HG03432 (cell line): ENCODE data around the gene NR1H2.
A peak's percentile ranks its signal among the peaks of the same experiment; 100 is the strongest.
"Not testable (repeated sequence)": the region's sequence is repeated elsewhere in the genome, so short reads cannot be mapped to it uniquely, and the experiment has no call there.

Source experiments
- ATAC-seq: cut with Tn5 transposase; IDR thresholded peaks from one replicate; pipeline ENCODE4 v1.9.1; 2021; ENCODE audit warnings: mild to moderate bottlenecking, moderate library complexity; ENCODE audit not compliant: unreplicated experiment

The NR1H2 gene

DNA sequence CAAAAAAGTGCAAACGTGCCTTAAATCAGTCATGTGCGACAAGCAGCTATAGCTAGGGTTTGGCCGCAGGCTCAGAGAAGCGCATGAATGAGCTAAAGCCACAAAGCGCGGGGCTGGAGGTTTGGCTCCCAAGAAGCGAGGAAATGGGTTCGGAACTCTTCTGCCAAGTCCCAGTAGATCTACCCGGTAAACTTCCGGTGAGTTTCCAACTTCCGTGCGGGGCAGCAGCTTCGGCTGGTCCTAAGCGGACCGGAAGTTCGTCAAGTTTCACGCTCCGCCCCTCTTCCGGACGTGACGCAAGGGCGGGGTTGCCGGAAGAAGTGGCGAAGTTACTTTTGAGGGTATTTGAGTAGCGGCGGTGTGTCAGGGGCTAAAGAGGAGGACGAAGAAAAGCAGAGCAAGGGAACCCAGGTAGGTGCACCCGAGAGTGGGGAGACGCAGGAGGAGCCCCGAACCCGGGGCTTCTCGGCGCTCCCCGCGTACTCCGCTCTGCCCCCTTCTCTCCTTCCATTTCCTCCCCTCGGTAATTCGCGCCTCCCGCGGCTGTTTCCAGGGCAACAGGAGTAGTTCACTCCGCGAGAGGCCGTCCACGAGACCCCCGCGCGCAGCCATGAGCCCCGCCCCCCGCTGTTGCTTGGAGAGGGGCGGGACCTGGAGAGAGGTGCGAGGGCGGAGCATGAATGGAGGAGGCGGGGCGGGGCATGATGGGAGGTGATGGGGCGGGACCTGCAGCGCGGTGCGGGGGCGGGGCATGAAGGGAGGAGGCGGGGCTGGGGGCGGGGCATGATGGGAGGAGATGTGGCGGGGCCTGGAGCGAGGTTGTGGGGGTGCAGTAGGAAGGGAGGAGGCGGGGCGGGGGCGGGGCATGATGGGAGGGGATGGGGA is at the start of gene NR1H2:
Gene NR1H2, plus strand, starts transcription at position 292 of the 885 bp plus-strand sequence. CDS start 1,149 bp downstream, outside the sequence.
- peak; percentile 83 for ATAC-seq

DNA sequence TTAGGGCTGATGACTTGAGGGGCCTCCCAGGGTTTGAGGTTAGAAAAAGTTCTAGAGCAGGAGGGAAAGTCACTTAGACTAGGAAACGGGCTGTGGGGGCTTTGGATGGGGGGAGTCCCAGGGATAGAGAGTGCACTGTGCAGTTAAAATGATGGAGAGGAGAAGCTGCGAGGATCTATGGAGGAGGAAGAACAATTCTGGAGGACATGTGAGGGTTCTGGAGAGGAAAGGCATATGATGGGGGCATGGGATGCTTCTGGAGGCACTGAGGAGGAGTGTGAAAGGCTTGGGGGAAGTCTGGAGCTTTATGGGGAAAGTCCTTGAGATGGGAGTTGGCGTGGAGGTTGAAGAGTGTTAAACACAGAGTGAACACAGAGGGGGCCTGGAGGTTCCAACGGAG is 49.2 kb upstream of the NR1H2 start:
- ATAC-seq: no peak

DNA sequence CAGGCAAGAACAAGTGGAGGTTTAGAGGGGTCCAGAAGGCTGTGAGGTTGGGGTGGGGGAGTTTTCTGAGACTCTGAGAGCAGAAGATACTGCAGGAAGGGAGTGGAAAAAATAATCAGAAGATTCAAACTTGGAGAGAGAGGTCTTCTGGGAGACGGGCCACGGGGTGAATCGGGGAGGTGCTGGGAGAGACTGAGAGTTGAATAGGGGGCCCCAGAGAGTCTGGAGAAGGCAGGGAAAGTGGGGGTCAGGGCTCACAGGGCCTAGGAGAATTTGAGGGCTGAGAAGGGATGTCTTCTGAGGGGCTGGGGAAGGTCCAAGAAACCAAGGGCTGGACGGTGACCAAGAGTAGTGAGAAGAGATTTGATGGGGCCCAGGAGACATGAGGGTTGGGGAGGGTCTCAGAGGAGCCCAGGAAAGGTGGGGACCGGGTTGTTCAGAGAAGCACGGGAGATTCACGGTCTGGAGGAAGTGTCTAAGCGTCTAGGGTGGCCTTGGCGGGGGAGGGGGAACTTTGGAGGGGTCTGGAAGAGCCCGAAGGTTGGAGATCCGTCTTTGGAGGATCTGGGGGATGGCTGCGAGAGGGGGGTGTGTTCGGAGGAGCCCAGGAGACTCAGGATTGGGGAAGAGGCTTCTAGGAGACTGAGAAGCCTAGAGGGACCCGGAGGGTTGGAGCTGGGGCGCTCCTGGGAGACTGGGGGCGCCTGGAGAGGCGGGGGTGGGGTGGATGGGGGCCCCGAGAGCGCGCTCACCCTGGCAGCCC is 48.6 kb upstream of the NR1H2 start:
- no peak for ATAC-seq

DNA sequence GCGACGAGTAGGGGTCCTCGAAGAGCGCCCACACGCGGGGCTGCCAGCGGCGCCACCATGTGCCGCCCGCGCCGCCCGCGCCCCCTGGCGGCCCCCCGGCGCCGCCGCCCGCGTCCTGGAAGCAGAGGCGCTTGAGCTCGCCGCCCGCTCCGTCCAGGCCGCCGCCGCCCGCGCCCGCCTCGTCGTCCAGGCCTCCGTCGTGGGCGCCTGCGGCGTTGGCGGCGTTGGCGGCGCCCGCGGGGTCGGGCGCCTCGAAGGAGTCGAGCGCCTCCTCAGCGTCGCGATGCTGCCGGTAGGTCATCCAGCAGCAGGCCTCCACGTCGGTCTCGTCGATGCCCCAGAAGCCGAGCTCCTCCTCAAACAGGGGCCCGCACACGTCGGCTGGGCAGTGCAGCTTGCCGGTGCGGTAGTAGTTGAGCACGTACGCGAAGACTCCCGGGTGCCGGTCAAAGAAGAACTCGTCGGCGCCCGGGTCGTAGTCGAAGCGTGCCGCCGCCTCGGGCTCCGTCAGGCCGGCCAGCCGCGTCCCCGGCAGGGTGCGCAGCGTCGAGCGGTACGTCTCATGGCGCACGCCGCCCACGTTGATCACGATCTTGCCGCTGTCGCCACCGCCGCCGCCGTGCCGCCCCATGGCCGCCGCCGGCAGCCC is 47.9 kb upstream of the NR1H2 start:
- ATAC-seq: no peak

DNA sequence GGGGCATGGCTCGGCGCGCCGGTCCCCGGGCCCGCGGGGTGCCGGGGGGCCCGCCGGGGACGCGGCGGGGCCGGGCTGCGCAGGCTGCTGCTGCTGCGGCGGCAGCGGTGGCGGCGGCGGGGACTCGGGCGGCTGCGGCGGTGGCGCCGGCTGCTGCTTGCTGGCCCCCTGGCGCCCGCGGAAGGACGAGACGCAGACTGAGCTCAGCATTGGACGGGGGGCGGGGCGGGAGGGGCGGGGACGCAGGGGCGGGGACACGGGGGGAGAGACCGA is 47.4 kb upstream of the NR1H2 start:
- no peak for ATAC-seq

DNA sequence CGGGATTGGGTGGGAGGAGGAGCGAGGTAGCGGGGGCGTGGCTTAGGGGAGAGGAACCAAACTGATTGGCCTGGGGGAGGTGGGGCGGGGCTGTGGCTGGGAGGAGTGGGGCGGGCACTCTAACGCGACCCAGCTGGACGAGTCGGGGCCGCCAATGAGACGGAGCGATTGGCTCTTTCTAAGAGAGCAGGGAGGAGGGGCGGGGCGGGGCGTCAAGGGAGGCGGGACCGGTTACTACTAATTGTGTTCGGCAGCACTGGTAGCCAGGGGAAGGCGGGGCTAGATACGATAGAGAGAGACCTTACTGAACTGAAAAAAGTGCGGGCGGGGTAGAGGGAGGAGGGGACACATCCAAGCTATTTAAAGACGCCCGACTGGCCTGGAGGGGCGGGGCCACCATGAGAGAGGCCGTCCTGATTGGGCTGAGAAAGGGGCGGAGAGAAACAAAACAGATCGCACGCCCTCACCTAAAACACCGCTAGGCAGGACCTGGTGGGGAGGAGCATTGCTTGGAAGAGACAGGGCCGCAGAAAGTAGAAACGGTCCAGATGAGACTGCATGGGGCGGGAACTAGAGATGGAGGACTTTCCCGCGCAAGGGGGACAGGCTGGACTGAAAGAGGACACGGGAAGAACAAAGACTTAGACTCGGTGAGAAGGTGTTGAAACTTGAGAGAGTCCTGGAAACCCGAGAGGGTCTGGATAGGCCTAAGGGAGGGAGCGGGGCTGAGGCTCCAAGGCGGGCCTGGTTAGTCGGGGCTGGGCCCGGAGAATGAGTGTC is 46.9 kb upstream of the NR1H2 start, which contains the start of gene KCNC3:
Gene KCNC3, minus strand, starts transcription at position 232 of the 780 bp plus-strand sequence. CDS start 295 bp downstream, outside the sequence.
- peak; percentile 50 for ATAC-seq

DNA sequence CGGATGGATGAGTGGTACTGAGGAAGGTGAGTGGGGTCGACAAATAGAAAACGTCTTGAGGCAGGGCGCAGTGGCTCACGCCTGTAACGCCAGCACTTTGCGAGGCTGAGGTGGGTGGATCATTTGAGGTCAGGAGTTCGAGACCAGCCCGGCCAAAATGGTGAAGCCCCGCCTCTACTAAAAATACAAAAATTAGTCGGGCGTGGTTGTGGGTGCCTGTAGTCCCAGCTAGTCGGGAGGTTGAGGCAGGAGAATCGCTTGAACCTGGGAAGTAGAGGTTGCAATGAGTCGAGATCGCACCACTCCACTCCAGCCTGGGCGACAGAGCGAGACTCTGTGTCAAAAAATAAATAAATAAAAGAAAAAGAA is 46.3 kb upstream of the NR1H2 start:
- ATAC-seq: not testable (repeated sequence)

DNA sequence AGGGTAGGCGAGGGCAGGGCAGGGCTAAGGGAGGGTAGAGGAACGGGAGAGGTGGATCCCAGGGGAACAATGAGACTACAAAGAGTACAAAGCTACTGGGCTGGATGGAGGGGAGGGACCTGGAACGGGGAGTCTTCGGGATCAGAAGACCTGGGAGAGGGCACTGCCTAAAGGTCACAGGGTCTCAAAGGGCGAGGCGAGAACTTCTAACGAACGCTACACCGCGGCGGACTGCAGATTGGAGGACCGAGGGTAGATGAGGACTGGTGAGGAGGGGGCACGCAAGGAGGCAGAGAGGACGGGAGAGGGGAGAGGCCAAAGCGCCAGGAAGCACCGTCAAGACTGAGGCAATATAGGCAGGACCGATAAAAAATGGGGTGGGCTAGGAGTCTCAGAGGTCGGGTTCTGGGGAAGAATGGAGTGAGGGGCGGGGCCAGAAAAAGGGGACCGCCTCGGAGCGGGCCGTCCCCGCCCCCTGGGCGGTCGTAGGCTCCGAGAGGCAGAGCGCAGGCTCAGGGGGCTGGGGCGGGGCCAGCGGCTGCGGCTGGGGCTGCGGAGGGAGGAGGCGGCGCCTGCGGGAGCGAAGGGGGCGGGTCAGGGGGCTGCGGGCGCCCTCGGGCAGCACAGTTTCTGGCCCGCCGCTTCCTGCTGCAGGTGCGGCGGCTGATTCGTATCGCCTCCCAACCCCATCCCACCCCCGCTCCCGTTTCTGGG is 45.7 kb upstream of the NR1H2 start:
- peak; percentile 31 for ATAC-seq

DNA sequence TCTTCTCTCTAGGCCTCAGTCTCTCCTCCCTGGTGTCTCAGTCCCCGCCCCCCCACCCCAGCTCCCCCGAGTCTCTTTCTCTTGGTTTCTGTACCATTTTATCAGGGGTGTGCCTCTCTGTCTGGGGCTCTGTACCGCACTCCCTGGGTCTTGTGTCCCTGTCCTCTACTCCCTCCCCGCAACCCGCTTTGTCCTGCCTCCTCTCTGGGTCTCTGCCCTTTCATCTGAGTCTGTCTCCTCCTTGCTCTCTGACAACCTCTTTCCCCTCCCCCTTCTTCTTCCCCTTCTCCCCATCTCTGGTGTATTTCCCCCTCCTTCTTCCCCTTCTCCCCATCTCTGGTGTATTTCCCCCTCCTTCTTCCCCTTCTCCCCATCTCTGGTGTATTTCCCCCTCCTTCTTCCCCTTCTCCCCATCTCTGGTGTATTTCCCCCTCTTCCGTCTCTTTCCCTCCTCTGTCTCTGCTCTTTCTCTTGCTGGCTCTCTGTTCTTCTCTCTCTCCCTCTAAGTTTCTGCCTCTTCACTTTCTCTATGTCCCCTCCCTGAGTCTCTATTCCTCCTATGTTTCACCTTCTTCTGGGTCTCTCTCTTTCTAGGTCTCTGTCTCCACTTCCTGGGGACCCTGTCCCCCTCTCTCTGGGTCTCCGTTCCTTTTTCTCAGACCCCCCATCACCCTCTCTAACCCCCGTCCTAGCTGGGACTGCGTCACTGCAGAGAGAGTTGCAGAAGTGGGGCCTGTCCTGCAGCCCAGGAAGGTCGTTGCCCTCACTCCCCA is 44.9 kb upstream of the NR1H2 start:
- ATAC-seq: no peak

DNA sequence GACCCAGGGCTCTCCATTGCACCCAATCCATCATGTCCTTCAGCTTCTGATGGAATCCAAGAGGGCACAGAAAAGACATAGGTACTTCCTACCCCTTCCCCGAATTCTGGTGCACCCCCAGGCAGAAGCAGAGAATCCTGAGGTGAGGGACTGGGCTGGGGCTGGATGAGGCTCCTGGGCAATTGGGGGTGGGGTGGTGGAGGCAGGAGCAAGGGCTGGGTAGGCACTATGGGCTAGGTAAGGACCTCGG is 44.3 kb upstream of the NR1H2 start:
- ATAC-seq: no peak

DNA sequence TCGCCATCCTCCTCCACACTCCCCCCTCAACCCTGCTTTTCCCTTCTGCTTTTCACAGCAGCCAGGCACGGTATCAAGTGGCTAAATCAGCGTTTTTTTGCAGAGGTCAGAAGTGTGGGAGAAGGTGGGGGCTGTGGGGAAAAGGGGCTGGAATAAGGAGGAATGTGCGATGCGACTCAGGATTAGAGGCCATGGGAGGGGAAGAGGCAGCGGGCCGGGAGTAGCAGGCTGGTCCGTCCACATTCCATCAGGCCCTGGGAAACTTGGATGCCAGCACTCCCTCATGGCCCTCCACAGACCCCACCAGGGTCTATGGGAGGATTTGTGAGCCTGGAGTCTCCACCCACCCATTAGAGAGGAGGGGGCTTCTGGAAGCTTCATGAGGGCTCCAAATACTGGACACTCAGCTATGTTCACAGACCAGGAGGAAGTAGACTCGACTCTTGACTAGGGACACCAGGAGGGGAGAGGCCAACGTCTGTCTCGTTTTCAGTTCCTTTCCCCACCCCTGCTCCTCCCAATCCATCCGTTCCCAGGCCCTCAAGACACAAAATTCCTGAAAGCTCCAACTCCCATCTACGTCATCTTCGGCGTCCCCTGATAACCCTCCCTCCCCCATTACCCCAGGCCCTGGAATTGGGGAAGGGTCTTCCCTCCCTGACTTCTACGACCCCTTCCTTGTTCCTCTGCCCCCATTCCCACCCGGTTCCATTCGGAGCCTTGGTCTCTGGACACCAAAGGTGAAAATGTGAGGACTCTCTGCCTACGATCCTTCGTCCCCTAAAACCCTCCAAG is 43.8 kb upstream of the NR1H2 start:
- ATAC-seq: no peak

DNA sequence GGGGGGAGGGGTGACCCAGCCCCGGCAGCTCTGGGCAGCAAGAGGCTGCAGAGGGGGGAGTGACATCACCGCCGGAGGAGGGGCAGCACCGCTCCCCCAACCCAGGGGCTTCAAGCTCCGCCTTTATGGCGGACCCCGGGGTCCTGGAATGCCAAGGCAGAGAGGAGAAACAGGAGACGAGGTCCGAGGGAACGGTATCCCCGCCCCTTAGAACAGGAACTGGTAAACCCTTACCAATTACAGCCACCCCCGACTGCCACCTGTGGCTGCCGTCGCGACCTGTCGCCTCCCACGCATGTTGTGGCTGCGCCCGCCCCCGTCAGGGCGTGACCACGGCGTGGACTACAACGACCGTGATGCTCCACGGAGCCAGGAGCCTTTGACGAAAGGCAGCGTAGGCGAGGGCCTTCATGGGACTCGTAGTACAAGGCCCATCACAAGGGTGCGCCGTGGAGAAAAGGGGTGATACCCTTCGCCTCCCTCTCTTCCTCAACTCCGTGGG is 43.0 kb upstream of the NR1H2 start:
- peak; percentile 43 for ATAC-seq

DNA sequence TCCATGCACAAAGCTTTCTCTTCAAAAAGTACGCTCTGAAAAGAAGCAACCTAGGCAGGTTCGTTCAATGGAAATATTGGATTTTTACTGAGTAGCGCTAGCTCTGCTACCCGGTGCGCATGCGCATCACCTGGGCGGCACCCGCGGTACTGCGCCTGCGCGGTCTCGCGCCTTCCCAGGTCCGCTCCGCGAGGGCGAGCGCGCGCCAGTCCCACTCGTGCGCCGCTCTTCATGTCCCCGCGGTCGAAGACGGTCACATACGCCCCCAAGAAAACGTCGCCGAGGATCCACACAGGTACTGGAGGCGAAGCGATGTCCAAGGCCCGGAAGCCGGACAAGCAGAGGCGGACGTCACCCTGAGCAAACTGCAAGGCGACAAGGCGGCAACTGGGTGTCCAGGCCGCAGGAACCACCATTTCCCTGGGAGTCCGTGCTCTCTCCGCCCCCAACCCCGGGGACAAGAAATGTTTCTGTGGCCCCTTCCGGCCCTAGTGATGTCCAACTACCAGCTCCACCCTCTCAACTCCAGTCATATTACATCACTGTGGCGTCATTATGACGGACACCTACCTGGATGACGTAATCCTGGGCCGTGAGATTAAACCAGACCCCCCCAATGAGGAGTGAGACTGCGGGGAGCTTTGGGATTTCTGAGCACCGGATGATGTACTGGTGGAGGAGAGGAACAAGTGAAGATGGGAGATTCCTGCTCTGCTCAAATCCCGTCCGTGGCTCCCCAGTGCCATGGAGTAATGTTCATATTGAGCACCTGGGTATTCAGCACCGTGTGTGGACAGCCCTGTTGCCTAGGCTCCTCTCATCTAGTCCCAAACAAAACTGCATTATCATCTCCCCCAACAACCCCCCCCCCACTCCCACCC is 42.3 kb upstream of the NR1H2 start:
- ATAC-seq: peak; percentile 31

DNA sequence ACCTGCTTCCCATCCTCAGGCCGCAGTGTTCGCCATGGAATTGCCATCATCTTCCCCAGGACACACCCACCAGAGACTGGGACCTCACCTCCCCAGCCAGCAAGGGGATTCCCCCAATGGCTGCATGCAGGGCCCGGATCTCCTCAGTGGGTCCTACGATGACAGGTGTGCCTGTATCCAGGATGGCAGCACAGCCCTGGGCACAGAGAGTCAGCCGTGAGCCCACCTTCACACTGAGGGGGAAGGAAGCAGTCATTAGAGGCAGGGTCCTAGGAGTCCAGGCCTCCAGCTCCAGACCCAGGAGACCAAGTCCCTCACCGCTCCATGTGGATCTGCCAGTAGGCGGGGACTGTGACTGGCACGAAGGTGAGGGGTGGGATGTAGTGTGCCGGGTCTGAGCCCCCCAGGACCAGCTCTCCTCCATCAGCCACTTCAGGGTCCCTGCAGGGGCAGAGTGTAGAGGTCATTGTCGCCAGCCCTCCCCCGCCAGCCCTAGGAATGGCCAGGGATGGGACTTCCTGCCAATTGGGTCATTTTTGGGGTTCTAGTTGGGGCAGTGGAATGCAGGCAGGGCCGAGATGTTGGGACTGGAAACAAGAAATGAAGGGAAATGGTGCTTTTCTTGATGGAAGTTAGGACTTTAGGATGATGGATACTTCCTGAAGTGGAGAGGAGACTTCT is 41.4 kb upstream of the NR1H2 start:
- ATAC-seq: no peak

DNA sequence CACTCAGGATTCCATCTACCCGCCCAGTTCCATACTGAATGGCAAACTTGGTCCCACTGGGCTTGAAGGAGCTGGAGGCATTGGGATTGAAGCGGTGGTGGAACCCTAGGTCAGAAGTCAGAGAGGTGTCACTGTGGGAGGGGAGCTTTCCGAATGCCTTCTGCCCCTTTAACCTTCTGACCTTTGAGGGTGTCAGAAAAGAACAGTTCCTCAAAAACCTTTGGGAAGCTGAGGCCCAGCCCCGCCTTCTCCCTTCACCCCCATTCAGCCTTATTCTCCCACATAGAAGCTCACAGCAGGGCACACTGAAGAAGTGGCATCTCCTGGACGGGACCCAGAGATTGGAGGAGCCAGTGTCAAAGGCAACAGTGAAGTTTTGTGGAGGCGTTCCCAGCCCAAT is 39.2 kb upstream of the NR1H2 start:
- not testable (repeated sequence) for ATAC-seq

DNA sequence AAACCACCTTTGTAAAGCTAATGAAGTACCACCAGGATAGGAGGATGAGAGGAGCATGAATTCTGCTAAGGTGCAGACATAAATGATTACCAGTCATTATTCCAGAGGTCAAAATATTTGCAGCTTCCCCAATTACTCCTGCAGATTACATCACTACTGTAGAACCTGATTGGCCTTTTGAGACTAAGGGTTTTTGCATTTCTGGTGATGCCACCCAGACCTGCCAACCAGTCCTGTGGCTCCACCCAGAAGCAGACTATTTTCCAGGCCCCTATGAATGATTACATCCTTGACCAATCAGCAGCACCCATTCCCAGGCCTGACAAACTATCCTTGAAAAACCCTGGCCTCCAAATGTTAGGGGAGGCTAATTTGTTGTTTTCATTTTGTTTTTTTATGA is 35.9 kb upstream of the NR1H2 start:
- no peak for ATAC-seq

DNA sequence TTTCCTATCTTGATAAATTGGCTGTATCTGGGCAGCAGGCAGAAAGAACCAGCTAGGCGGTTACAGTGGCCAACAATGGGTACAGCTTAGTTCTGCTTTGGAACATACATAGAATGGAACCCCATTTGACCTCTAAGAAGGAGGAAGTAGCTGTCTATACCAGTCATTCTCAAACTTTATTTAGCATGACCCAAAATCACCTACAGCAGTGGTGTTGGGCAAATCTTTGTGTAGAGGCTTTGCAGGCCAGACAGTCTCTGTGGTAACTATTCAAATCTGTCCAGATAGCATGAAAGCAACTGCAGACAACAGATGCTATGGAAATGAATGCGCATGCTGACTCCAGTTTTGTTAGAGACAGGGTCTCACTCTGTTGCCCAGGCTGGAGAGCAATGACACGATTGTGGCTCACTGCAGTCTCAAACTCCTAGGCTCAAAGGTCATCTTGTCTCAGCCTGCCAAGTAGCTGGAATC is 35.1 kb upstream of the NR1H2 start:
- peak; percentile 50 for ATAC-seq
